Endometrium (tissue), 2 donors: ENCODE measurements around the gene TRAF3IP1.

ENCODE experiments used
- FAIRE-seq: peaks from 2 replicates; lab custom pipeline; 2012; peaks lifted over from hg19 to GRCh38; lab: Jason Lieb, UNC
- donor health status: control.
- donor health status: control.

Gene TRAF3IP1

GRCh38 chr2:238412067-238412767, 91.9 kb downstream of the TRAF3IP1 start:
- FAIRE-seq: no peak

GRCh38 chr2:238413368-238413767, 93.0 kb downstream of the TRAF3IP1 start:
- FAIRE-seq: no peak

- no peak for FAIRE-seq
Measured at GRCh38 chr2:238415036-238415764, 94.9 kb downstream of the TRAF3IP1 start.

- no peak for FAIRE-seq
Measured at GRCh38 chr2:238415893-238416292, 95.6 kb downstream of the TRAF3IP1 start.

GRCh38 chr2:238418196-238418998, 98.1 kb downstream of the TRAF3IP1 start:
- FAIRE-seq: no peak

- no peak for FAIRE-seq
Measured at GRCh38 chr2:238418999-238419546, 98.8 kb downstream of the TRAF3IP1 start.

- no peak for FAIRE-seq
Measured at GRCh38 chr2:238420442-238420841, 100.1 kb downstream of the TRAF3IP1 start.

GRCh38 chr2:238420878-238421694, 100.8 kb downstream of the TRAF3IP1 start:
- FAIRE-seq: no peak

GRCh38 chr2:238421695-238422035, 101.3 kb downstream of the TRAF3IP1 start:
- FAIRE-seq: no peak

- FAIRE-seq: no peak
Measured at GRCh38 chr2:238422285-238422684, 102.0 kb downstream of the TRAF3IP1 start.

- FAIRE-seq: no peak
Measured at GRCh38 chr2:238422940-238423339, 102.6 kb downstream of the TRAF3IP1 start.

GRCh38 chr2:238423561-238424312, 103.4 kb downstream of the TRAF3IP1 start:
- FAIRE-seq: no peak

- no peak for FAIRE-seq
Measured at GRCh38 chr2:238424313-238424700, 104.0 kb downstream of the TRAF3IP1 start.

GRCh38 chr2:238425505-238425978, 105.2 kb downstream of the TRAF3IP1 start:
- FAIRE-seq: no peak

GRCh38 chr2:238425979-238426567, 105.8 kb downstream of the TRAF3IP1 start:
- no peak for FAIRE-seq

- FAIRE-seq: no peak
Measured at GRCh38 chr2:238426568-238427434, 106.5 kb downstream of the TRAF3IP1 start, which contains the start of gene ASB1. Gene ASB1 (plus strand): TSS chr2:238426927. CDS start chr2:238427071, 144 bp downstream.

- FAIRE-seq: no peak
Measured at GRCh38 chr2:238427435-238428162, 107.3 kb downstream of the TRAF3IP1 start.

- FAIRE-seq: no peak
Measured at GRCh38 chr2:238428866-238429265, 108.5 kb downstream of the TRAF3IP1 start.

GRCh38 chr2:238430781-238431180, 110.5 kb downstream of the TRAF3IP1 start:
- no peak for FAIRE-seq
